DND-41 (cell line): ENCODE measurements around the gene CPN2.

Source experiments
- ATAC-seq: fragments of 200-7000 bp; cut with Tn5 transposase; 3 replicates; pipeline ENCODE4 v1.9.1; 2021; ENCODE audit warnings: low read depth; ENCODE audit not compliant: insufficient read depth
- DNase-seq: peaks from one replicate; pipeline ENCODE4 v3.0.0-alpha.2; 2020
- H2AFZ ChIP-seq: 2 replicates; pipeline ENCODE4 v1.6.0; 2012; ENCODE audit warnings: low read depth, low read length
- H3K27ac ChIP-seq: 2 replicates; pipeline ENCODE4 v1.5.1; 2012; ENCODE audit warnings: low read length, inconsistent platforms
- H3K27me3 ChIP-seq: fragments of 200-600 bp; sonication (generic); 2 replicates; pipeline ENCODE4 v1.6.0; 2012; ENCODE audit warnings: low read length, mild to moderate bottlenecking, inconsistent platforms; ENCODE audit not compliant: insufficient read depth, poor library complexity
- H3K36me3 ChIP-seq: 2 replicates; pipeline ENCODE4 v1.5.1; 2012; ENCODE audit warnings: low read length, inconsistent platforms; ENCODE audit not compliant: insufficient read depth
- H3K4me1 ChIP-seq: 2 replicates; pipeline ENCODE4 v1.5.1; 2012; ENCODE audit warnings: mild to moderate bottlenecking, low read length; ENCODE audit not compliant: insufficient read depth
- H3K4me2 ChIP-seq: 2 replicates; pipeline ENCODE4 v1.6.0; 2012; ENCODE audit warnings: mild to moderate bottlenecking, moderate library complexity, low read length, inconsistent platforms; ENCODE audit not compliant: insufficient read depth
- H3K4me3 ChIP-seq, 2 experiments: fragments of 200-600 bp in 1 of 2; shearing (Covaris generic) in 1 of 2; 2 replicates each; pipeline ENCODE4 v1.5.1; 2012 to 2016; ENCODE audit warnings: inconsistent platforms in 2 of 2, low read length in 2 of 2, mild to moderate bottlenecking in 2 of 2, low read depth in 1 of 2, moderate library complexity in 1 of 2
- H3K79me2 ChIP-seq: 2 replicates; pipeline ENCODE4 v1.6.0; 2012; ENCODE audit warnings: low read length, inconsistent platforms; ENCODE audit not compliant: insufficient read depth
- H3K9ac ChIP-seq: 2 replicates; pipeline ENCODE4 v1.6.0; 2012; ENCODE audit warnings: low read depth, mild to moderate bottlenecking, inconsistent platforms, low read length, moderate library complexity
- H3K9me3 ChIP-seq: 2 replicates; pipeline ENCODE4 v1.5.1; 2012; ENCODE audit warnings: low read length, moderate library complexity, mild to moderate bottlenecking, inconsistent platforms; ENCODE audit not compliant: insufficient read depth, severe bottlenecking
- H4K20me1 ChIP-seq: 2 replicates; pipeline ENCODE4 v1.6.0; 2012; ENCODE audit warnings: low read length; ENCODE audit not compliant: insufficient read depth
- EZH2 ChIP-seq: IDR thresholded peaks from 3 replicates; pipeline ENCODE4 v1.6.1; 2012; ENCODE audit warnings: borderline replicate concordance, low read depth, mild to moderate bottlenecking, moderate library complexity, low read length, inconsistent platforms; ENCODE audit not compliant: severe bottlenecking
- TF ChIP-seq, protein P1 (sequence below): IDR thresholded peaks from 2 replicates; pipeline ENCODE4 v1.5.1; 2012; ENCODE audit warnings: borderline replicate concordance, low read length, moderate library complexity, mild to moderate bottlenecking; ENCODE audit not compliant: poor library complexity, severe bottlenecking; ENCODE audit errors: extremely low read depth

The CPN2 gene

DNA sequence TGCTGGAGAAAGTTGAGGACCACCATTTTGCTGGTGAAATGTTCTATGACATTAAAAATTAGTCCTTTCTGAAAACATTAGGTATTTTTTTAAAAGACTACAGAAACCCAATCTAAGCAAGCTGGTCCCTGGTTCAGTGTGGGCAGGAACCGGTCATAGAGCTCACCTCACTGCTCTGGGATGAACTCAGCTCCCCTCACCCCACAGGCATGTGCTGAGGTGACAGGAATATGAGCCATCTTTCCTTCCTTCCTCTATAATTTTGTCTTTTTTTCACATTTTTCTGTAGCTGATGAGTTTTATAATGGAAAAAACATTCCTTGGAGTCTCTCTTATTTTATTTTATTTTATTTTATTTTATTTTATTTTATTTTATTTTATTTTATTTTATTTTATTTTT lies 26.6 kb upstream of the CPN2 start:
- ATAC-seq = no peak
- no peak overlapping the region for H3K4me2 ChIP-seq
- no peaks in the 10 kb centered on the region for H3K36me3 ChIP-seq
- no peaks in the 10 kb centered on the region for H4K20me1 ChIP-seq
- H3K27me3 ChIP-seq = peaks cover 3% of the 10 kb centered on the region
- H3K9me3 ChIP-seq = no peaks in the 10 kb centered on the region
- no peaks in the 10 kb centered on the region for H3K79me2 ChIP-seq
- H2AFZ ChIP-seq = no peak overlapping the region
- no peak for DNase-seq
- no peak overlapping the region for H3K27ac ChIP-seq
- TF ChIP-seq, protein P1, sequence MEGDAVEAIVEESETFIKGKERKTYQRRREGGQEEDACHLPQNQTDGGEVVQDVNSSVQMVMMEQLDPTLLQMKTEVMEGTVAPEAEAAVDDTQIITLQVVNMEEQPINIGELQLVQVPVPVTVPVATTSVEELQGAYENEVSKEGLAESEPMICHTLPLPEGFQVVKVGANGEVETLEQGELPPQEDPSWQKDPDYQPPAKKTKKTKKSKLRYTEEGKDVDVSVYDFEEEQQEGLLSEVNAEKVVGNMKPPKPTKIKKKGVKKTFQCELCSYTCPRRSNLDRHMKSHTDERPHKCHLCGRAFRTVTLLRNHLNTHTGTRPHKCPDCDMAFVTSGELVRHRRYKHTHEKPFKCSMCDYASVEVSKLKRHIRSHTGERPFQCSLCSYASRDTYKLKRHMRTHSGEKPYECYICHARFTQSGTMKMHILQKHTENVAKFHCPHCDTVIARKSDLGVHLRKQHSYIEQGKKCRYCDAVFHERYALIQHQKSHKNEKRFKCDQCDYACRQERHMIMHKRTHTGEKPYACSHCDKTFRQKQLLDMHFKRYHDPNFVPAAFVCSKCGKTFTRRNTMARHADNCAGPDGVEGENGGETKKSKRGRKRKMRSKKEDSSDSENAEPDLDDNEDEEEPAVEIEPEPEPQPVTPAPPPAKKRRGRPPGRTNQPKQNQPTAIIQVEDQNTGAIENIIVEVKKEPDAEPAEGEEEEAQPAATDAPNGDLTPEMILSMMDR = no peak
- no peak for TF ChIP-seq EZH2
- H3K4me3 ChIP-seq = no peak overlapping the region
- no peaks in the 10 kb centered on the region for H3K4me1 ChIP-seq
- H3K9ac ChIP-seq = no peak overlapping the region

DNA sequence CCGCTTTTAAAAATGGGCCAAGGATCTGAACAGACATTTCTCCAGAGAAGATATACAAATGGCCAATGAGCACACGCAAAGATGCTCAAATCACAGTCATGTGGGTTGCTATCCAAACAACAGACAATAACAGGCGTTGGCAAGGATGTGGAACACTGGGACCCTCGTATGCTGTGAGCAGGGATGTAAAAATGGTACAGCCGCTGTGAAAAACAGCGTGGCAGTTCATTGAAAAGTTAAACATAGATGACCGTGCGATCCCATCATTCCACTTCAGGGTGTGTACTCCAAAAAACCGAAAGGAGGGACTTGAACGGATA lies 25.1 kb upstream of the CPN2 start:
- Histone ChIP-seq H3K27me3 (peaks cover 3% of the 10 kb centered on the region), H3K4me2 (no peak overlapping the region), H3K36me3 (no peaks in the 10 kb centered on the region), H3K79me2 (no peaks in the 10 kb centered on the region), H3K9me3 (no peaks in the 10 kb centered on the region), H4K20me1 (peaks cover 2% of the 10 kb centered on the region; the same call in 1 of the 2 replicates), H3K4me3 (no peak overlapping the region), H3K4me1 (no peaks in the 10 kb centered on the region), H2AFZ (no peak overlapping the region), H3K27ac (no peak overlapping the region), H3K9ac (no peak overlapping the region)
- DNase-seq (no peak), ATAC-seq (no peak)
- TF ChIP-seq EZH2 = no peak
- TF ChIP-seq, protein P1 = no peak

DNA sequence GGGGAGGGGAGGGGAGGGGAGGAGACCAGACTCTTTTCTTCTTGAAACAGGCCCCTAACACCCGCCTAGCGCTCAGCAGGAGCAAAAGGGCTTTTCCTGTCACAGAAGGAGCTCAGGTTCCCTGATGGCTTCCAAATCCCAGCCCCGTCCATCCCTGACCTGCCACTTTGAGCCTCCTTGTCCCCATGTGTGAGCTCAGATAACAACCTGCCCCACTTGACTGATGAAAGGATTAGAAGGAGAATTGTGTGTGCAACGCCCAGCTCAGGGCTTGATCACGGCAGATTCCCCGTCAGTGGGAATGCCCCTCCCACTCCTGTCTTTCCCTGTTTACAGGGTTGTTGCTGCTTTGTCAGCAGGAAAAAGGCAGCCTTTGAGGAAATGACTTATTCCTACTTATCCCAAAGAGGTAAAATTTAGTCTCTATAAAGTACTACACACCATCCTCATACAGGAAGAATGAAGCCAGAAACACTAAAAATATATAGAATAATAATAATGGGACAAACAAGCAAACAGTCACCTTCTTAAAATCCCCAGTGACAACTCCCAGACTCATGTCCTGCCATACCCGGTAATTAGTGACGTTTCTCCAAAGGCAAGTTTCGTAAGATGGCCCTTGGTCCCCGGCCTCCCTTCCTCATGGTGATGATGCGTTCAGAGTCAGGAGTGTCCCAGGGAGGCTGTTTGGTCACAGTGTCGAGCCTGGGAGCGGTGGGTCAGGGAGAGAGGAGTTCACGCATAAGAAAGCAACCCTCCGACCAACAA lies 24.5 kb upstream of the CPN2 start:
- DNase-seq (no peak), ATAC-seq (no peak)
- no peak for TF ChIP-seq EZH2
- TF ChIP-seq, protein P1 = no peak
- H3K4me3 ChIP-seq = no peak overlapping the region
- H3K79me2 ChIP-seq = no peaks in the 10 kb centered on the region
- H3K36me3 ChIP-seq = no peaks in the 10 kb centered on the region
- no peak overlapping the region for H2AFZ ChIP-seq
- H3K27me3 ChIP-seq = peaks cover 3% of the 10 kb centered on the region
- no peaks in the 10 kb centered on the region for H3K4me1 ChIP-seq
- no peak overlapping the region for H3K4me2 ChIP-seq
- no peak overlapping the region for H3K27ac ChIP-seq
- peaks cover 2% of the 10 kb centered on the region; the same call in 1 of the 2 replicates for H4K20me1 ChIP-seq
- H3K9ac ChIP-seq = no peak overlapping the region
- H3K9me3 ChIP-seq = no peaks in the 10 kb centered on the region
